SK-N-SH (cell line): Measurements from ENCODE around the gene KICS2.

ENCODE experiments used
- EP300 ChIP-seq, 2 experiments: IDR thresholded peaks; 2 replicates each; pipeline versions ENCODE4 v1.4.0 to v1.6.1; 2012; ENCODE audit warnings: borderline replicate concordance in 1 of 2, low read depth in 1 of 2, low read length in 1 of 2
- EZH2phosphoT487 ChIP-seq: fragments of 200-600 bp; sonication (generic); IDR thresholded peaks from 2 replicates; pipeline ENCODE4 v1.6.1; 2017; ENCODE audit warnings: low read depth, mixed run types, mild to moderate bottlenecking, antibody characterized with exemption, moderate library complexity, borderline replicate concordance
- GABPA ChIP-seq: IDR thresholded peaks from 2 replicates; pipeline ENCODE4 v1.4.0; 2012; ENCODE audit warnings: low read depth, mild to moderate bottlenecking
- JUND ChIP-seq: IDR thresholded peaks from 2 replicates; pipeline ENCODE4 v1.4.0; 2012
- MAX ChIP-seq: IDR thresholded peaks from 2 replicates; pipeline ENCODE4 v1.4.0; 2012; ENCODE audit warnings: low read depth
- POLR2AphosphoS5 ChIP-seq: IDR thresholded peaks from 2 replicates; pipeline ENCODE4 v1.6.1; 2012; ENCODE audit warnings: low read depth, low read length
- RAD21 ChIP-seq: IDR thresholded peaks from 2 replicates; pipeline ENCODE4 v1.6.1; 2012; ENCODE audit warnings: mild to moderate bottlenecking, low read length
- RCOR1 ChIP-seq: fragments of 150-350 bp; IDR thresholded peaks from 2 replicates; pipeline ENCODE4 v1.6.1; 2017; ENCODE audit warnings: antibody characterized with exemption, low read length
- TAF1 ChIP-seq: IDR thresholded peaks from 2 replicates; pipeline ENCODE4 v1.6.1; 2012; ENCODE audit warnings: low read depth, mild to moderate bottlenecking, low read length, moderate library complexity, borderline replicate concordance
- USF1 ChIP-seq: IDR thresholded peaks from 2 replicates; pipeline ENCODE4 v1.4.0; 2012; ENCODE audit warnings: low read depth, borderline replicate concordance
- YY1 ChIP-seq: IDR thresholded peaks from 2 replicates; pipeline ENCODE4 v1.4.0; 2012; ENCODE audit warnings: low read depth, mild to moderate bottlenecking
- TF ChIP-seq, protein P1 (sequence below): fragments of 200-600 bp; sonication (generic); IDR thresholded peaks from 2 replicates; pipeline ENCODE4 v1.6.1; 2017; ENCODE audit warnings: antibody characterized with exemption, mild to moderate bottlenecking, moderate library complexity

- TF ChIP-seq USF1 (no peak), MAX (no peak), GABPA (no peak), POLR2AphosphoS5 (no peak), EP300 (IDR thresholded peaks at IDR 0.05; ENCODE audit: borderline replicate concordance in 1 of 2, low read depth in 1 of 2, low read length in 1 of 2) (no peak; a peak in 1 of 4 replicates), RAD21 (no peak), TAF1 (no peak), JUND (no peak), EZH2phosphoT487 (no peak), RCOR1 (no peak), YY1 (no peak)
- TF ChIP-seq, protein P1, sequence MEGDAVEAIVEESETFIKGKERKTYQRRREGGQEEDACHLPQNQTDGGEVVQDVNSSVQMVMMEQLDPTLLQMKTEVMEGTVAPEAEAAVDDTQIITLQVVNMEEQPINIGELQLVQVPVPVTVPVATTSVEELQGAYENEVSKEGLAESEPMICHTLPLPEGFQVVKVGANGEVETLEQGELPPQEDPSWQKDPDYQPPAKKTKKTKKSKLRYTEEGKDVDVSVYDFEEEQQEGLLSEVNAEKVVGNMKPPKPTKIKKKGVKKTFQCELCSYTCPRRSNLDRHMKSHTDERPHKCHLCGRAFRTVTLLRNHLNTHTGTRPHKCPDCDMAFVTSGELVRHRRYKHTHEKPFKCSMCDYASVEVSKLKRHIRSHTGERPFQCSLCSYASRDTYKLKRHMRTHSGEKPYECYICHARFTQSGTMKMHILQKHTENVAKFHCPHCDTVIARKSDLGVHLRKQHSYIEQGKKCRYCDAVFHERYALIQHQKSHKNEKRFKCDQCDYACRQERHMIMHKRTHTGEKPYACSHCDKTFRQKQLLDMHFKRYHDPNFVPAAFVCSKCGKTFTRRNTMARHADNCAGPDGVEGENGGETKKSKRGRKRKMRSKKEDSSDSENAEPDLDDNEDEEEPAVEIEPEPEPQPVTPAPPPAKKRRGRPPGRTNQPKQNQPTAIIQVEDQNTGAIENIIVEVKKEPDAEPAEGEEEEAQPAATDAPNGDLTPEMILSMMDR, result no peak
Observed at GRCh38 chr12:64187794-64188193, 34.3 kb downstream of the KICS2 start.
